Activated T-cell treated with anti-CD3 and anti-CD28 coated beads, Interleukin-2, amount 50 U/mL, for 48 hours (primary cell): ENCODE measurements around the gene DUS2.
A peak's percentile ranks its signal among the peaks of the same experiment; 100 is the strongest.
"Not testable (repeated sequence)": the region's sequence is repeated elsewhere in the genome, so short reads cannot be mapped to it uniquely, and the experiment has no call there.

ENCODE experiments used
- DNase-seq, 2 experiments: peaks; one replicate each; pipeline ENCODE4 v3.0.0-alpha.2; 2020

Gene DUS2

GRCh38 chr16:68022728-68023537 lies at the start of gene DUS2, which contains the start of gene DDX28:
DUS2 (plus strand) TSS chr16:68023284; CDS start chr16:68038024, 14,740 bp downstream.
DDX28 (minus strand) TSS chr16:68023232; CDS start chr16:68023202, 30 bp downstream.
- peak; percentile 98 to 99 for DNase-seq

- no peak for DNase-seq
These were observed 47.6 kb upstream of the DUS2 start for GRCh38 chr16:67975321-67976105.

GRCh38 chr16:67976205-67976604 lies 46.9 kb upstream of the DUS2 start:
- DNase-seq, result no peak

- DNase-seq, result no peak
These were observed 46.1 kb upstream of the DUS2 start for GRCh38 chr16:67977005-67977404.

- DNase-seq, result no peak
These were observed 45.4 kb upstream of the DUS2 start for GRCh38 chr16:67977469-67978227.

- peak in 1 of 2 experiments; percentile 33 for DNase-seq
These were observed 43.0 kb upstream of the DUS2 start, which contains the start of gene DPEP3 for GRCh38 chr16:67979955-67980678. DPEP3 (minus strand) TSS chr16:67980499; CDS start chr16:67980380, 119 bp downstream.

- no peak for DNase-seq
These were observed 40.9 kb upstream of the DUS2 start for GRCh38 chr16:67982011-67982696.

GRCh38 chr16:67986949-67987348 lies 36.1 kb upstream of the DUS2 start:
- no peak for DNase-seq

GRCh38 chr16:67987460-67988160 lies 35.5 kb upstream of the DUS2 start:
- no peak for DNase-seq

- DNase-seq, result no peak
These were observed 34.4 kb upstream of the DUS2 start for GRCh38 chr16:67988675-67989074.

- no peak for DNase-seq
These were observed 33.6 kb upstream of the DUS2 start for GRCh38 chr16:67989322-67990017.

GRCh38 chr16:67990018-67990386 lies 33.1 kb upstream of the DUS2 start:
- DNase-seq, result no peak

- DNase-seq, result no peak
These were observed 30.4 kb upstream of the DUS2 start for GRCh38 chr16:67992661-67993206.

- DNase-seq, result peak; percentile 90 to 93
These were observed 29.7 kb upstream of the DUS2 start for GRCh38 chr16:67993207-67994039.

- DNase-seq, result not testable (repeated sequence)
These were observed 29.1 kb upstream of the DUS2 start for GRCh38 chr16:67994040-67994408.

- peak; percentile 52 to 59 for DNase-seq
These were observed 27.7 kb upstream of the DUS2 start for GRCh38 chr16:67995423-67995822.

- no peak for DNase-seq
These were observed 26.4 kb upstream of the DUS2 start for GRCh38 chr16:67996666-67997065.

GRCh38 chr16:67998231-67998778 lies 24.8 kb upstream of the DUS2 start:
- not testable (repeated sequence) for DNase-seq
